Glutamatergic neuron (in vitro differentiated cells): ENCODE measurements around the gene BHLHA15. TPM values are rescaled to one million over a fixed set of nuclear protein-coding genes. Genes with fewer than 3 reads are reported as not detected.

Experiments used
- DNase-seq: peaks from one replicate; pipeline ENCODE4 v3.0.0; 2022
- H3K27ac Mint-ChIP-seq: one replicate; pipeline ENCODE4 v1.8.0; 2020; ENCODE audit warnings: mild to moderate bottlenecking, mixed read lengths, inconsistent platforms; ENCODE audit not compliant: unreplicated experiment
- H3K27me3 Mint-ChIP-seq: one replicate; pipeline ENCODE4 v1.8.0; 2020; ENCODE audit warnings: mild to moderate bottlenecking, moderate library complexity, mixed read lengths, inconsistent platforms; ENCODE audit not compliant: unreplicated experiment
- H3K36me3 Mint-ChIP-seq: one replicate; pipeline ENCODE4 v1.8.0; 2020; ENCODE audit warnings: mild to moderate bottlenecking, mixed read lengths, inconsistent platforms; ENCODE audit not compliant: unreplicated experiment
- H3K4me1 Mint-ChIP-seq: one replicate; pipeline ENCODE4 v1.8.0; 2020; ENCODE audit warnings: mild to moderate bottlenecking, low read depth, mixed read lengths, inconsistent platforms; ENCODE audit not compliant: unreplicated experiment
- H3K4me3 Mint-ChIP-seq: one replicate; pipeline ENCODE4 v1.8.0; 2020; ENCODE audit warnings: mild to moderate bottlenecking, mixed read lengths, inconsistent platforms; ENCODE audit not compliant: unreplicated experiment
- H3K9me3 Mint-ChIP-seq: one replicate; pipeline ENCODE4 v1.8.0; 2020; ENCODE audit warnings: mild to moderate bottlenecking, moderate library complexity, mixed read lengths, inconsistent platforms; ENCODE audit not compliant: unreplicated experiment
- total RNA-seq: library from RNA; stranded (reverse); fragmentation: NEBNext Ultra II Directional; extraction: Animal tissue kit (Norgen Biotek cat#: 25700); gene quantifications from one replicate; pipeline ENCODE4 v1.2.1, GENCODE V29; 2021; ENCODE audit not compliant: unreplicated experiment
- TF ChIP-seq, protein P1 (sequence below): fragments of 200-600 bp; sonication (generic); IDR thresholded peaks from one replicate; pipeline ENCODE4 v1.5.0; 2021; ENCODE audit not compliant: partially characterized antibody, unreplicated experiment

BHLHA15 gene
- total RNA-seq, 1 donor from 2014 or later, result not detected

DNA sequence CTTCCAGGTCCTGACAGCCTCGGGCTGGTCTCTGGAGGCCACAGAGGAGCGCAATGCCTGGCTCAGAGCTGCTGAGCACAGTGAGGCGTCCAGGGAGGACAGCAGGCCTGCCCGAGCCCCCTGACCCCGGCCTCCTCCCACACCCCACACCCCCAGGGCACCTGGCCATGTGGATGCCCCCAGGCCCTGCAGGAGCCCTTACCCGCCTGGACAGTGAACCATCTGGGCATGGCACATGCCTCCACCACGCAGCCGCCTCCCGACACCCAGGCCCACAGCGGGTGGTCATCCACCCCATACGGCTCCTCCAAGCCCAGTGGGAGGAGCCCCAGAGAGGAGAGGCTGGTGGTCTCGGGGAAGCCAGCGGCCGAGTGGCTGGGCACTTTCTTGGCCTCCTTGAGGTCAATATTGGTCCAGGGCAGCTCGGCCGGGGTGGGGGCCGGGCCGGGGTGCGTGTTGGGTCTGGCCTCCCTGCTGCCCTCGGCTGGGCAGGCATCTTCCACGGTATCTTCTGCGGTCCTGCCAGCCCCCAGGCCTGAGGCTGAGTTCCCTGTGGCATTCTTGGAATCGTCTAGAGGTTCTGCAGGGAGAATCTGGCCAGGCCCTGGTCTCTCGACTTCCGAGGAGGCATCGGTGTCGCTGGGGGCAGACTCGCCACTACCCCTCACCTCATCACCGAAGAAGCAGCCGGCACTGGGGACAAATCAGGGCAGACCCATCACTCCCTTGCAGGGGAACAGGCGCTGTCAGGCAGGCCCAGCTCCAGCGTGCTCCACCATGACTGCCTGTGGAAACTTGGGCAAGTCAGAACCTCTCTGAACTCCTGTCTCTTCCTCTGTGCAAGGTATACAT, 22.2 kb downstream of the BHLHA15 start:
- Mint-ChIP-seq H3K9me3 (peaks cover 5% of the 10 kb centered on the region), H3K27me3 (no peaks in the 10 kb centered on the region), H3K4me3 (no peak overlapping the region), H3K4me1 (no peaks in the 10 kb centered on the region), H3K27ac (peak overlapping the region; percentile 64), H3K36me3 (peaks cover 1% of the 10 kb centered on the region)
- TF ChIP-seq, protein P1, sequence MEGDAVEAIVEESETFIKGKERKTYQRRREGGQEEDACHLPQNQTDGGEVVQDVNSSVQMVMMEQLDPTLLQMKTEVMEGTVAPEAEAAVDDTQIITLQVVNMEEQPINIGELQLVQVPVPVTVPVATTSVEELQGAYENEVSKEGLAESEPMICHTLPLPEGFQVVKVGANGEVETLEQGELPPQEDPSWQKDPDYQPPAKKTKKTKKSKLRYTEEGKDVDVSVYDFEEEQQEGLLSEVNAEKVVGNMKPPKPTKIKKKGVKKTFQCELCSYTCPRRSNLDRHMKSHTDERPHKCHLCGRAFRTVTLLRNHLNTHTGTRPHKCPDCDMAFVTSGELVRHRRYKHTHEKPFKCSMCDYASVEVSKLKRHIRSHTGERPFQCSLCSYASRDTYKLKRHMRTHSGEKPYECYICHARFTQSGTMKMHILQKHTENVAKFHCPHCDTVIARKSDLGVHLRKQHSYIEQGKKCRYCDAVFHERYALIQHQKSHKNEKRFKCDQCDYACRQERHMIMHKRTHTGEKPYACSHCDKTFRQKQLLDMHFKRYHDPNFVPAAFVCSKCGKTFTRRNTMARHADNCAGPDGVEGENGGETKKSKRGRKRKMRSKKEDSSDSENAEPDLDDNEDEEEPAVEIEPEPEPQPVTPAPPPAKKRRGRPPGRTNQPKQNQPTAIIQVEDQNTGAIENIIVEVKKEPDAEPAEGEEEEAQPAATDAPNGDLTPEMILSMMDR, result no peak
- no peak for DNase-seq

DNA sequence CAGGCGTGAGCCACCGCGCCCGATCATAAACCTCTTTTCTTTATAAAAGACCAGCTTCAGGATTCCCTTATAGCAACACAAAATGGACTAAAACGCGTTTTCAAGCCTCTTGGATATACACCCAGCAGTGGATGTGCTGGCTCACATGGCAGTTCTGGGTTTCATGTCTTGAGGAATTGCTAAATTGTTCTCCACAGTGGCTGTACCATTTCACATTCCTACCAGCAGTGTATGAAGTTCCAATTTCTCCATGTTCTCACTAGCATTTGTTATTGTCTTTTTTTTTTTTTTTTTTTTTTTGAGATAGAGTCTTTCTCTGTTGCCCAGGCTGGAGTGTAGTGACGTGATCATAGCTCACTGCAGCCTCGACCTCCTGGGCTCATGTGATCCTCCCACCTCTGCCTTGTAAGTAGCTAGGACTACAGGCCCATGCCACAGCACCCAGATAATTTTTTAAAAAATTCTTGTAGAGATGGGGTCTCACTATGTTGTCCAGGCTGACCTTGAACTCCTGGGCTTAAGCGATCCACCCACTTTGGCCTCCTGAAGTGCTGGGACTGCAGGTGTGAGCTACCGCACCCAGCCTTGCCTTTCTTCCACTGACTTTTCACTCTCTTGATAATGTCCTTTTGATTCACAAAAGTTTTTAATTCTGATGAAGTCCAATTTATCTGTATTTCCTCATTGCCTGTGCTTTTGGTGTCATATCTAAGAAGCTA, 23.3 kb downstream of the BHLHA15 start:
- no peaks in the 10 kb centered on the region for H3K27me3 Mint-ChIP-seq
- peaks cover 7% of the 10 kb centered on the region for H3K9me3 Mint-ChIP-seq
- no peaks in the 10 kb centered on the region for H3K4me1 Mint-ChIP-seq
- no peak overlapping the region for H3K4me3 Mint-ChIP-seq
- H3K36me3 Mint-ChIP-seq, result peaks cover 6% of the 10 kb centered on the region
- no peak overlapping the region for H3K27ac Mint-ChIP-seq
- TF ChIP-seq, protein P1, result no peak
- no peak for DNase-seq

DNA sequence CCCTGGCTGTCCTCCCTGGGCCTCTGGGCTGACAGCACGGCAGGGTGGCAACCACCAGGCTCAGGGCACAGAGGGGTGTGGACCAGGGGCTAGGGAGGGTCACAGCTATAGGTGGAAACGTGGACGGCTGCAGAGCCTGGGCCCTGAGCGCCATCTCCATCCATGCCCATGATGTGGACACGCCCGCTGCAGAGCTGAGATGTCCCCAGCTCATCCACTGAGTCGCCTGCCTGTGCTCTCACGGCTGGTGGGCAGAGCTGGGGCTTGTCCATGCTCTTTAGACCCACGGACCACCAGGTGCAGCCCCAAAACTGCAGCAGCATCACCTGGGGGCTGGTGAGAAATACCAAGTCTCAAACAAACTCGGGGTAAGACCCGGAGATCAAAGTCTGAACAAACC, 24.7 kb downstream of the BHLHA15 start:
- no peak for DNase-seq
- no peaks in the 10 kb centered on the region for H3K27me3 Mint-ChIP-seq
- H3K36me3 Mint-ChIP-seq, result peaks cover 6% of the 10 kb centered on the region
- H3K9me3 Mint-ChIP-seq, result peaks cover 7% of the 10 kb centered on the region
- H3K27ac Mint-ChIP-seq, result no peak overlapping the region
- H3K4me1 Mint-ChIP-seq, result no peaks in the 10 kb centered on the region
- H3K4me3 Mint-ChIP-seq, result no peak overlapping the region
- TF ChIP-seq, protein P1, result no peak

DNA sequence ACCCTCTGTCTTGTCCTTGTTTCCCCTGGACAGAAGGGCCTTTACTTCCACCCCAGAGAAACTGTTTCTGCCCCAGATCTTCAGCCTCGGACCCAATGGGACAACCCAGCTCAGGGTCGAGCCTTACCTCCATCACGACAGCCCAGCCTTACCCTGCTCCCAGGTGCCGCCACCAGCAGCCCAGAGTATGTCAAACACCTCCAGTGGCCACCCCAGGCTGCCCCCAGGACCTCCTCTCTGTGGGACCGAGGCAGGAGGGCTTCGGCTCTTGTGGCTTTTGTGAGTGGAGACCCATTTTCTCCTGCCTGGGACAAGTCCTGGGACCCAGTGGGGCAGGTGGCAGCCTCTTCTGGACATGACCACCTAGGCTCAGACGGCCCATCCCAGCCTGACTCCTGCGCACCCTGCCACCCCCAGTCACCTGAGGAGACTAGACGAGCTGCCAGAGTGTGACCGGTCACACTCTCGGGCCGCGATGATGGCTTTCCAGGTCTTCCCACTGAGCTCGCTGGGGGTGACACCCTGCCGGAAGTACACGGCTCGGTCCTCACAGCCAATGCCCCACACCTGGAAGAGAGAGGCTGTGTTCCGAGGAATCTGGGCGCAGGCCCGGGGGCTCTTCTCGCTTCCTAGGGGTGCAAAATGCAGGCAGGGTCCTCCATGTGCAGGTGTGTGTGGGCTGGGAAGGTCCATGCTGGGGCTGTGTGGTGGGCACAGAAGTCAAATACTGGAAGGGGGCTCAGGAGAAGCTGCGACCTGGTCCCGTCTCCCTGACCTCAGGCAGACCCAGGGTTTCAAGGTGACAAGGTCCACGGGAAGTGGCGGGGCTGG, 25.3 kb downstream of the BHLHA15 start:
- no peak overlapping the region for H3K27ac Mint-ChIP-seq
- no peaks in the 10 kb centered on the region for H3K4me1 Mint-ChIP-seq
- H3K27me3 Mint-ChIP-seq, result no peaks in the 10 kb centered on the region
- TF ChIP-seq, protein P1, result no peak
- peaks cover 7% of the 10 kb centered on the region for H3K9me3 Mint-ChIP-seq
- H3K36me3 Mint-ChIP-seq, result peaks cover 6% of the 10 kb centered on the region
- H3K4me3 Mint-ChIP-seq, result no peak overlapping the region
- DNase-seq, result no peak
